NCI-H187 treated with DMSO at 0.1 percent for 48 hours (cell line): ENCODE results near the gene LYPD8.

Experiments used
- DNase-seq: peaks from one replicate; lab custom pipeline; 2025; lab: John Stamatoyannopoulos, UW

The LYPD8 gene

DNA sequence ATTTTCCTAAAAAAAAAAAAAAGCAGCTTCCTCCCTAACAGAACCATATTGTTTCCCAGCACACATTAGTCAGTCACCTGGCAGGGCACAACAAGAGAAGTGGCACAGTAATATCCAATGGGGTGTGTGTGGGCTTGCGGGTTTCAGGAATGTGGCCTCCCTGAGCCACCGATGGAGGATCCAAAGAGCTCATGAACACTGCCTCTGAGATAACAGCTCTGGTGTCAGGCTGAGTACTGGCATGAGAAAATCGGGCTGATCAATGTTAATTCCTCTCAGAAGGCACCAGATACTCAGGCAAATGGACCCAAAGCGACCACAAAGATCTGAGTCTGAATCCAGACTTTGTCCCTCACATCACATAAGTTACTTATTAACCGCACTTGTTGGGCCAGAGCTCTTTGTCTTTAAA lies 2.2 kb upstream of the LYPD8 start:
- no peak for DNase-seq

- no peak for DNase-seq
Observed at GRCh38 chr1:248756636-248757035, 1.1 kb upstream of the LYPD8 start.

GRCh38 chr1:248756151-248756550 lies 592 bp upstream of the LYPD8 start:
- no peak for DNase-seq

GRCh38 chr1:248753708-248754280 lies 1.8 kb downstream of the LYPD8 start:
- DNase-seq: no peak

- DNase-seq: no peak
Observed at GRCh38 chr1:248753029-248753594, 2.4 kb downstream of the LYPD8 start.

GRCh38 chr1:248752161-248753028 lies 3.2 kb downstream of the LYPD8 start:
- no peak for DNase-seq

- DNase-seq: no peak
Observed at GRCh38 chr1:248751635-248752034, 3.9 kb downstream of the LYPD8 start.

DNA sequence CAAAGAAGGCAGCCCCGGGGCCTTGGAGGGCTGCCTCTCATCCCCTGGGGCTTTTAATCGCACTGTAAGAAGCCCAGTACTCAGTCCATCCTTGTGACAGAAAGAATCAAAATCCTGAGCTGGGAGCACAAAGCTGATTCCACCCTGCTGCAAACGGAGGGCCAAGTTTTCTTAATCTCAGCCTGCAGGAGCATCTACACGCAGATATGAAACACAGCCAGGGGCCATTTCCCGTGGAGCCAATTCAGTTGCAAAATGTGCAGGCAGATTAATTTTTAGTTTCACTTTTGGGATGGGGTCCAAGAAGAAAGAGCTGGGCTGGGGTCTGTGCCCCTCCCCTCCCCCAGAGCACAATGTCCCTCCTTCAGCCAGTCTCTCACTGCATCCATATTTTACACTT lies 4.4 kb downstream of the LYPD8 start:
- no peak for DNase-seq

GRCh38 chr1:248750496-248750895 lies 5.1 kb downstream of the LYPD8 start:
- no peak for DNase-seq

GRCh38 chr1:248748211-248748610 lies 7.3 kb downstream of the LYPD8 start:
- DNase-seq: no peak

DNA sequence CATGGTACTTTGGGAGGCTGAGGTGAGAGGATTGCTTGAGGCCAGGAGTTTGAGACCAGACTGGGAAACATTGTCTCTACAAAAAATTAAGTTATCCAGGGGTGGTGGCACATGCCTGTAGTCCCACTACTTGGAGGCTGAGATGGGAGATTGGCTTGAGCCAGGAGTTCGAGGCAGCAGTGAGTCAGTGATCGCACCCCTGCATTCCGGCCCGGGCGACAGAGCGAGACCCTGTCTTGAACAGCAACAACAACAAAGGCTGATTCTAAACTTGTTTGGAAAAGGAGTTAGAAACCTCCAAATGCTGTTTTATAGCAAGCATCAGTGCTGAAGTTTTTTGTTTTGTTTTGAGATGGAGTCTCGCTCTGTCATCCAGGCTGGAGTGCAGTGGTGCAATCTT lies 14.7 kb downstream of the LYPD8 start:
- DNase-seq: no peak

DNA sequence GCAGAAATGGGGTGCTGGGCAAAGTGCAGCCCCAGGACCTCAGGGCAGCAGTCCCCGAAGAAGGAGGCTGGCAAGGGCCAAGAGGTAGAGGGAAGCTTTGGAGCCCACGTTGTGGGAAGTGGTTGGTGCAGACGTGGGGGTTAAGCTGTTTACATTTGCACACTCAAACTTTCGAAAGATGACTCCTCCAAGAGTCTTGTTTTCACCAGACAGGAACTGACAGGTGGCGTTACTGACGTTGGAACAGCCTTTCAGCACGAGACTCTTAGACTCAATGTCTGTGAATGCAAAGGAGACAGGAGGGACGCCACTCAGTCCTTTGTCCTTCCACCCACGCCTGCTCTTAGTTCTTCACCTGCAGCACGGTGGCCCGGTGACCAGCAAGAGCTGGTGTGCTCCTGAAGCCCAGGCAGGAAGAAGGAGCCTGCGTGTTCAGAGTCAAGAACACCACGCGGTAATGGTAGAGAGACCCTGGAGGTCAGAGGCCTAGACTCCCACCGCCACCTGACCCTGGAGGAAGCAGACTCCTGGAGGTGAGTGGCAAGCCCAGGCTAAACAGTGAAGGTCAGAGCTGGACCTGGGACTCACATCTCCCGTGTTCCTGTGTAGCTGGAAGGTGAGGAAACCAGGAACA lies 15.9 kb downstream of the LYPD8 start:
- no peak for DNase-seq

- DNase-seq: no peak
Observed at GRCh38 chr1:248737457-248737856, 18.1 kb downstream of the LYPD8 start.

- no peak for DNase-seq
Observed at GRCh38 chr1:248736977-248737376, 18.6 kb downstream of the LYPD8 start.

GRCh38 chr1:248733566-248733965 lies 22.0 kb downstream of the LYPD8 start:
- no peak for DNase-seq

GRCh38 chr1:248730507-248731335 lies 24.8 kb downstream of the LYPD8 start:
- DNase-seq: no peak

DNA sequence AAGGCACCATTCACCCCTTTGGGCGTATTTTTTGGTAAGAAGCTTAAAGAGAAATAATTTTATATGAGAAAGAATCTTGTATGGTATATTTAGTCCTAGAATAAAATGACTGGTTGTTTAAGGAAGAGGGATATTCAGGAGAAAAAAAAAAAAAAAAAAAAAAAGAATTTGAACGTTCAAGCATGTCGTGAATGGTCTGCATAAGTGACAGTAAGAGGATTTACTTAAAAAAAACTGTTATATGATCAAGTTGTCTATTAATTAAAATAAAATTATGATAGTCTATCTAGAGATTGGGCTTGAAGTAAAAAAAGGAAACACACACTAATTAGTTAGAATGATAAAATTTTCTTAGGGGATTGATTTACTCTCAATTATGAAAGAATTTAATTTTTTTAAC lies 41.3 kb downstream of the LYPD8 start:
- DNase-seq: no peak

DNA sequence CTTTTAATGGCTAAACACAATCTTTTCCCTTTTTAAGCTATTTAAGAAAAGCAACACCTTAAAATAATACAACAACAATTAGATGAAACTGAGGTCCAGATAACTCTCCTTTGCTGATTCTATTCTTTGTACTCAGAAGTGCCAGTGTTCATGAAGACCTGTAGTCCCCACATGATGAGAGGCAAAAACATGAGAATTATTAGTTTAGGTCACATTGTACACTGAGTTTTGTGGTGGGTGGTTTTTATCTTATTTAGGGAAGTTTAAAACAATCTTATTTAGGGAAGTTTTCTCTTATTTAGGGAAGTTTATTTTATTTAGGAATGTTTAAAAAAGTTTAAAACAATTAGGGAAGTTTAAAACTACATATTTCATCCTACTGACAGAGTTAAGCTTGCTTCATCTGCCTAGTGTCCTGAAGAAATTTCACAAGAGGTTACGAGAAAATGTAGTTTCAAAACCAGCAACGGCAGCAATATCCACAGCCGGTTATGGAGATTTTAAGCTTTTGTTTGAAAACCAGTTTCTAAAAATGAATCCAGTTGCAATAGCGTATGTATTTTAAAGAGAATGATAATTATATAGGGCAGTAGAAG lies 45.2 kb downstream of the LYPD8 start:
- no peak for DNase-seq

GRCh38 chr1:248704606-248705005 lies 51.0 kb downstream of the LYPD8 start:
- no peak for DNase-seq

DNA sequence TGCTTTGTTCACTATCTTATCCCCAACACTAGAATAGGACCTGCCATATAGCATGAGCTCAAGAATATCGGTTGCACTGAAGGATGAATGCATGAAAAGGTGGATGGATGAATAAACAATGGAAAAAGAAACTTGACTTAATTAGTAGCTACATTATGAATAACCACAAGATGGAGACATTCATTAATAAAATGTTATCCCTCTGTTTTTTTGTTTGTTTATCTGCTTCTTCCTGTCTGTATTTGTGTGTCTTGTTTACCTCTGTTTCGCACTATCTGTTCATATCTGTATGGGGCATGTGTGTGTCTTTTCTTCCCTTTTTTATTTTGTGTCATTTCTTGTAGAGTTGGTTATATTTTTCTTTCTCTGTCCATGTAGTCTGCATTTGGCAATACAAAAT lies 51.9 kb downstream of the LYPD8 start:
- no peak for DNase-seq

GRCh38 chr1:248702714-248703113 lies 52.8 kb downstream of the LYPD8 start, which contains the start of gene OR14I1:
Gene OR14I1, minus strand, starts transcription at chr1:248702766.
- DNase-seq: no peak

GRCh38 chr1:248699099-248699498 lies 56.5 kb downstream of the LYPD8 start:
- no peak for DNase-seq
